Gastroesophageal sphincter (tissue), 3 donors: ENCODE measurements around the gene KIF26A.

ENCODE experiments used
- EP300 ChIP-seq: sonication (generic); formaldehyde crosslinking; IDR thresholded peaks from one replicate; pipeline ENCODE4 v1.6.1; 2017; ENCODE audit warnings: antibody characterized with exemption, mild to moderate bottlenecking
- POLR2A ChIP-seq, 2 donors: fragments of 450-650 bp; IDR thresholded peaks; one replicate each; pipeline ENCODE4 v1.6.1; 2017; ENCODE audit warnings: antibody characterized with exemption in 2 of 2, mild to moderate bottlenecking in 2 of 2, moderate library complexity in 1 of 2
- POLR2AphosphoS5 ChIP-seq: sonication (generic); formaldehyde crosslinking; IDR thresholded peaks from one replicate; pipeline ENCODE4 v1.6.1; 2017; ENCODE audit warnings: antibody characterized with exemption
- TF ChIP-seq, protein P1 (sequence below), 4 experiments: fragments of 200-600 bp in 2 of 4; fragments of 450-650 bp in 2 of 4; sonication (generic) in 1 of 4; IDR thresholded peaks; one replicate each; pipeline ENCODE4 v1.5.1; 2017 to 2019; ENCODE audit warnings: antibody characterized with exemption in 4 of 4, mild to moderate bottlenecking in 2 of 4, moderate library complexity in 2 of 4

DNA sequence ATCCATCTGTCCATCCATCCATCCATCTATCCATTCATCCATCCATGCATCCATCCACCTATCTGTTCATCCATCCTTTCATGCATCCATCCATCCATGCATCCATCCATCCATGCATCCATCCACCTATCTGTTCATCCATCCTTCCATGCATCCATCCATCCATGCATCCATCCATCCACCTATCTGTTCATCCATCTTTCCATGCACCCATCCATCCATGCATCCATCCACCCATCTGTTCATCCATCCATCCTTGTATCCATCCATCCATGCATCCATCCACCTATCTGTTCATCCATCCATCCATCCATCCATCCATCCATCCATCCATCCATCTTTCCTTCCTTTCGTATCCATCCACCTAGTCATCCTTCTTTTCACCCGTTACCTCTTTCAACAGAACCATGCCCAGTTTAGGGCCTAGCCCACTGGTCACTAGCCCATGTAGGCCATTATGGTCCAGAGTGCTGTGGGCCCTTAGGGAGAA lies 66.3 kb downstream of the KIF26A start:
- TF ChIP-seq EP300 (no peak), POLR2A (IDR thresholded peaks at IDR 0.05) (no peak), POLR2AphosphoS5 (no peak)
- TF ChIP-seq, protein P1, sequence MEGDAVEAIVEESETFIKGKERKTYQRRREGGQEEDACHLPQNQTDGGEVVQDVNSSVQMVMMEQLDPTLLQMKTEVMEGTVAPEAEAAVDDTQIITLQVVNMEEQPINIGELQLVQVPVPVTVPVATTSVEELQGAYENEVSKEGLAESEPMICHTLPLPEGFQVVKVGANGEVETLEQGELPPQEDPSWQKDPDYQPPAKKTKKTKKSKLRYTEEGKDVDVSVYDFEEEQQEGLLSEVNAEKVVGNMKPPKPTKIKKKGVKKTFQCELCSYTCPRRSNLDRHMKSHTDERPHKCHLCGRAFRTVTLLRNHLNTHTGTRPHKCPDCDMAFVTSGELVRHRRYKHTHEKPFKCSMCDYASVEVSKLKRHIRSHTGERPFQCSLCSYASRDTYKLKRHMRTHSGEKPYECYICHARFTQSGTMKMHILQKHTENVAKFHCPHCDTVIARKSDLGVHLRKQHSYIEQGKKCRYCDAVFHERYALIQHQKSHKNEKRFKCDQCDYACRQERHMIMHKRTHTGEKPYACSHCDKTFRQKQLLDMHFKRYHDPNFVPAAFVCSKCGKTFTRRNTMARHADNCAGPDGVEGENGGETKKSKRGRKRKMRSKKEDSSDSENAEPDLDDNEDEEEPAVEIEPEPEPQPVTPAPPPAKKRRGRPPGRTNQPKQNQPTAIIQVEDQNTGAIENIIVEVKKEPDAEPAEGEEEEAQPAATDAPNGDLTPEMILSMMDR (IDR thresholded peaks at IDR 0.05) = no peak
